Left lung (tissue), 8 donors: ENCODE results near the gene GCNT2. TPM values are rescaled to one million over a fixed set of nuclear protein-coding genes. Genes with fewer than 3 reads are reported as not detected.

Source experiments
- polyA plus RNA-seq, 6 donors: library from polyadenylated mRNA; unstranded; fragments of 120-200 nt; gene quantifications; one replicate each; pipeline ENCODE4 v1.2.1, GENCODE V29; 2013; ENCODE audit not compliant: insufficient read length in 6 of 6
- total RNA-seq, 2 donors: library from RNA; stranded (reverse); fragmentation: NEBNext Ultra II Directional; extraction: Animal tissue kit (Norgen Biotek cat#: 25700); gene quantifications; one replicate each; pipeline ENCODE4 v1.2.1, GENCODE V29; 2021
- donor health status: DM: no; HTN: yes; CAD: no.
- donor health status: DM: no; HTN: no; CAD: no.

GCNT2 gene
- total and polyA plus RNA-seq, 8 donors: 14.7 to 32.3 (median 18.0) TPM

Other genes starting within 250 kb of the GCNT2 start
- under 1 TPM; 0.73 to 0.97 TPM for gene TFAP2A, start 106.3 kb upstream of the GCNT2 start, total RNA-seq
- gene TFAP2A, start 106.3 kb upstream of the GCNT2 start, polyA plus RNA-seq: under 1 TPM; 0.17 to 0.78 (median 0.28) TPM
- 1 to 10 TPM in 1 of 2 donors, under 1 TPM in 1; 0.58 to 1.0 TPM for gene C6orf52, start 173.3 kb downstream of the GCNT2 start, total RNA-seq
- gene C6orf52, start 173.3 kb downstream of the GCNT2 start, polyA plus RNA-seq: 1 to 10 TPM; 1.2 to 6.1 (median 2.1) TPM
- gene PAK1IP1, start 173.6 kb downstream of the GCNT2 start, total RNA-seq: 10 to 100 TPM in 1 of 2 donors, 1 to 10 TPM in 1; 9.6 to 16.4 TPM
- 10 to 100 TPM; 20.6 to 25.0 (median 21.4) TPM for gene PAK1IP1, start 173.6 kb downstream of the GCNT2 start, polyA plus RNA-seq
- 10 to 100 TPM; 81.8 to 99.5 TPM for gene TMEM14C, start 201.7 kb downstream of the GCNT2 start, total RNA-seq
- gene TMEM14C, start 201.7 kb downstream of the GCNT2 start, polyA plus RNA-seq: 100 to 1,000 TPM; 138 to 154 (median 149) TPM
- 10 to 100 TPM; 71.1 to 74.8 TPM for gene TMEM14B, start 226.5 kb downstream of the GCNT2 start, total RNA-seq
- 100 to 1,000 TPM; 102 to 117 (median 105) TPM for gene TMEM14B, start 226.5 kb downstream of the GCNT2 start, polyA plus RNA-seq